Uterus (tissue), 4 donors: ENCODE data around the gene LHPP. TPM values are rescaled to one million over a fixed set of nuclear protein-coding genes. Genes with fewer than 3 reads are reported as not detected.
A peak's percentile ranks its signal among the peaks of the same experiment; 100 is the strongest.

Source experiments
- DNase-seq, 2 donors: peaks; one replicate each; pipeline ENCODE4 v3.0.0-alpha.2; 2019 to 2020
- H3K27ac ChIP-seq, 2 donors: fragments of 200-600 bp; sonication (generic); 1 replicate in 1 of 2; 2 replicates in 1 of 2; pipeline ENCODE4 v1.5.1; 2016 to 2018
- H3K27me3 ChIP-seq, 2 donors: fragments of 200-600 bp; sonication (generic); one replicate each; pipeline ENCODE4 v1.5.1; 2018 to 2019; ENCODE audit warnings: control low read depth in 1 of 2
- H3K36me3 ChIP-seq, 2 donors: fragments of 200-600 bp; sonication (generic); one replicate each; pipeline ENCODE4 v1.5.1; 2019; ENCODE audit warnings: control low read depth in 1 of 2
- H3K4me1 ChIP-seq, 2 donors: fragments of 200-600 bp; sonication (generic); one replicate each; pipeline ENCODE4 v1.5.1; 2018 to 2019; ENCODE audit warnings: control low read depth in 1 of 2
- H3K4me3 ChIP-seq, 2 donors: fragments of 200-600 bp; sonication (generic); 1 replicate in 1 of 2; 2 replicates in 1 of 2; pipeline ENCODE4 v1.5.1; 2018 to 2019; ENCODE audit warnings: mild to moderate bottlenecking in 1 of 2
- H3K9me3 ChIP-seq, 2 donors: fragments of 200-600 bp; sonication (generic); one replicate each; pipeline ENCODE4 v1.5.1; 2019; ENCODE audit warnings: control low read depth in 1 of 2
- POLR2A ChIP-seq, 2 donors: fragments of 450-650 bp; IDR thresholded peaks; one replicate each; pipeline ENCODE4 v1.6.1; 2016; ENCODE audit warnings: antibody characterized with exemption in 2 of 2, mild to moderate bottlenecking in 1 of 2, moderate library complexity in 1 of 2
- intact Hi-C: fragments of 100-400 bp; cut with DNase I; formaldehyde crosslinking; loops from one replicate; pipeline ENCODE4 v1.15.1; 2023; ENCODE audit warnings: low total_unique reads
- total RNA-seq, 4 donors: library from RNA; depleted of rRNA in 3 of 4; stranded (reverse); fragments of >200 nt in 3 of 4; gene quantifications; one replicate each; pipeline versions ENCODE4 v1.1.0 to v1.2.4, GENCODE V29; 2014 to 2023
- TF ChIP-seq, protein P1 (sequence below), 4 experiments: fragments of 200-600 bp in 2 of 4; fragments of 450-650 bp in 2 of 4; sonication (generic) in 2 of 4; IDR thresholded peaks; one replicate each; pipeline ENCODE4 v1.5.1; 2016 to 2019; ENCODE audit warnings: antibody characterized with exemption in 4 of 4, mild to moderate bottlenecking in 2 of 4, moderate library complexity in 1 of 4
- donor health status: DM: yes; HTN: yes; CAD: no.

Gene LHPP
- total RNA-seq, 4 donors from 2014 or later: 0.51 to 23.2 (median 15.3) TPM; not detected in 1

DNA sequence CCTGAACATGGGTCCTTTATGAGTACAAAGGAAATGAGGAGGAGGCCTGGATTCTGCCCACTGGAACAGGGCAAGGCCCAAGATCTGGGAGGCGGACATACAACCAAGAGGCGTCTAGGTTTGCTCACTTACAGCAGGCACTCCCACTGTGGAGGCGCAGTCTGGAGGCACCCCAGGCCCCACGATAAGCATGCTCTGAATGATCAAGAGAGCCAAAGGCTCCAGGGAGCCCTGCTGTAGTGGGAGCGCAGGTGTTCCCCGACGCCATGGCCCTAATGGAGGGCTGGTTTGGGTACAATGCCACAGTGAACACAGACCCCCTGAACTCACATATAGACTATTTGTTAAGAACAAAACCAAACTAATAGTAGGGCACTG lies 194.5 kb downstream of the LHPP start:
- no peaks in the 10 kb centered on the region for H3K4me1 ChIP-seq

DNA sequence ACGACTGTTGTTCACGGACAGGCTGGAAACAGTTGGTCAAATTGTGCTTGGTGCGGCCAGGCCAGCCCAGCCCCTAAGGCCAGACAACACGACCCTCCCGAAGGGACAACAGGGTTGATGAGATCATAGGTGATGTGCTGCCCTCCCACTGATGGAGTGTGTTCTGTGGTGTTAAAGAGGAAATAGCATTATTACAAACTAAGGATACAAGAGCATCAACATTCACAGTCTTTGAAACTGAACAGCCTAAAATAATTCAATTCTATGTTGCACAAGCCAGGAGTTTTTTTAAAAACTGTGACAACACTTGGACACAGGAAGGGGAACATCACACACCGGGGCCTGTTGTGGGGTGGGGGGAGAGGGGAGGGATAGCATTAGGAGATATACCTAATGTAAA lies 194.9 kb downstream of the LHPP start:
- no peaks in the 10 kb centered on the region for H3K36me3 ChIP-seq
- no peaks in the 10 kb centered on the region for H3K27me3 ChIP-seq
- no peak overlapping the region for H3K27ac ChIP-seq
- no peak for DNase-seq
- H3K4me1 ChIP-seq: no peaks in the 10 kb centered on the region
- TF ChIP-seq, protein P1, sequence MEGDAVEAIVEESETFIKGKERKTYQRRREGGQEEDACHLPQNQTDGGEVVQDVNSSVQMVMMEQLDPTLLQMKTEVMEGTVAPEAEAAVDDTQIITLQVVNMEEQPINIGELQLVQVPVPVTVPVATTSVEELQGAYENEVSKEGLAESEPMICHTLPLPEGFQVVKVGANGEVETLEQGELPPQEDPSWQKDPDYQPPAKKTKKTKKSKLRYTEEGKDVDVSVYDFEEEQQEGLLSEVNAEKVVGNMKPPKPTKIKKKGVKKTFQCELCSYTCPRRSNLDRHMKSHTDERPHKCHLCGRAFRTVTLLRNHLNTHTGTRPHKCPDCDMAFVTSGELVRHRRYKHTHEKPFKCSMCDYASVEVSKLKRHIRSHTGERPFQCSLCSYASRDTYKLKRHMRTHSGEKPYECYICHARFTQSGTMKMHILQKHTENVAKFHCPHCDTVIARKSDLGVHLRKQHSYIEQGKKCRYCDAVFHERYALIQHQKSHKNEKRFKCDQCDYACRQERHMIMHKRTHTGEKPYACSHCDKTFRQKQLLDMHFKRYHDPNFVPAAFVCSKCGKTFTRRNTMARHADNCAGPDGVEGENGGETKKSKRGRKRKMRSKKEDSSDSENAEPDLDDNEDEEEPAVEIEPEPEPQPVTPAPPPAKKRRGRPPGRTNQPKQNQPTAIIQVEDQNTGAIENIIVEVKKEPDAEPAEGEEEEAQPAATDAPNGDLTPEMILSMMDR (IDR thresholded peaks at IDR 0.05): no peak
- no peak for TF ChIP-seq POLR2A (IDR thresholded peaks at IDR 0.05)
- H3K4me3 ChIP-seq: no peak overlapping the region
- intact Hi-C loops: no loop called here
- no peaks in the 10 kb centered on the region for H3K9me3 ChIP-seq

More for the DNA sequence above, 194.5 kb downstream of the LHPP start:
- no peaks in the 10 kb centered on the region for H3K9me3 ChIP-seq
- no peaks in the 10 kb centered on the region for H3K36me3 ChIP-seq
- no peak overlapping the region for H3K27ac ChIP-seq
- intact Hi-C loops: no loop called here
- no peak for TF ChIP-seq POLR2A (IDR thresholded peaks at IDR 0.05)
- TF ChIP-seq, protein P1 (IDR thresholded peaks at IDR 0.05): no peak
- H3K27me3 ChIP-seq: no peaks in the 10 kb centered on the region
- no peak for DNase-seq
- no peak overlapping the region for H3K4me3 ChIP-seq

DNA sequence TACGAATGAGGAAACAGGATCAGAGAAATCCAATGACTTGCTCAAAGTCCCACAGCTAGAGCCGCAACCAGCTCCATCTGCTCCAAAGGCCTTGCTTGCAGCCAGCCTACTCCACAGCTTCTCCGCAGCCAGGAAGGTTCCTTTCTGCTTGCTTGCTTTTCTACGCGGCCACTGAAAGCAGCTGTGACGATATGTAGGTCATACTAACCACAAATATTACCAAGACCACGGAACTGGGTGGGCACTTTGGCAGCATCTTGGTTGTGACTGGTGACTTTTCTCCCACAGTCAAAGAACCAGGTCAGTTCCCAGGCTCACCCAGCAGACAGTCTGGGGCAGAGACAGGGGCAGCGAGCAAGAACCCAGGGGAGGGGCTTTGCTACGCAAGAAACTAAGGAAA lies 196.2 kb downstream of the LHPP start:
- Histone ChIP-seq H3K27me3 (no peaks in the 10 kb centered on the region), H3K4me3 (no peak overlapping the region), H3K27ac (peak overlapping the region; percentile 14 to 58), H3K36me3 (no peaks in the 10 kb centered on the region), H3K4me1 (no peaks in the 10 kb centered on the region), H3K9me3 (no peaks in the 10 kb centered on the region)
- intact Hi-C loops: no loop called here
- DNase-seq: no peak
- no peak for TF ChIP-seq POLR2A (IDR thresholded peaks at IDR 0.05)
- TF ChIP-seq, protein P1 (IDR thresholded peaks at IDR 0.05): no peak

DNA sequence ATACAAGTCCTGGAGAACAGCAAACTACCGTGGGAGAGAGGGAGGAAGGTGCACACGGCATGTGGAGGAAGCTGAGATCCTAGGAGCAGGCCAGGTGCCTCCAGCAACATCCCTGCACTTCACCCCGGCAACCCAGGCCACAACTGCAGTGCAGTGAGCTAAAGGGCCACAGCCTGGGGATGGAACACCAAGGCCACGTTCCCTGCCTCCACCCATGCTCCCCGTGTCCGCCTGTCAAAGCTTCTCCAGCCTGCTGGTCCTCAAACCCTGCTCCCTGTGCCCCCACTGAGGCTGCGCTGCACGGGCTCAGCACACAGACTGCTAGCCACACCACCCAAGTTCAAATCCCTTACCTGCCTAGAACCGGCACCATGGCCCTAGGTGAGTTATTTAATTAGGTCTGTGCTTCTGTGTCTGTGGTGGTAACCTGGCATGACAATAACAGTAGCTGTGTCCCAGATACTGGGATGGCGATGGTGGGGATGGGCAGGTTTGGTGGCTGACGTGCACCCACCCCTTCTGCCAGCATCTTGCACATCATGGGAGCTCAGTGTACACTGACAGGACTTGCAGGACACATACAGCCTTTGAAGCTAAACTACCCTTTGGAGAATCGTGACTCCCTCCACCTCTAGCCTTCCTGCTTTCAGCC lies 197.1 kb downstream of the LHPP start:
- H3K4me1 ChIP-seq: peaks cover 0 to under 1% of the 10 kb centered on the region in 2 donors
- no peaks in the 10 kb centered on the region for H3K27me3 ChIP-seq
- TF ChIP-seq, protein P1 (IDR thresholded peaks at IDR 0.05): no peak
- TF ChIP-seq POLR2A (IDR thresholded peaks at IDR 0.05): no peak
- H3K4me3 ChIP-seq: no peak overlapping the region
- H3K27ac ChIP-seq: peak overlapping the region in 1 of 2 donors; percentile 58
- no peaks in the 10 kb centered on the region for H3K9me3 ChIP-seq
- DNase-seq: no peak
- no peaks in the 10 kb centered on the region for H3K36me3 ChIP-seq
- intact Hi-C loops: no loop called here

DNA sequence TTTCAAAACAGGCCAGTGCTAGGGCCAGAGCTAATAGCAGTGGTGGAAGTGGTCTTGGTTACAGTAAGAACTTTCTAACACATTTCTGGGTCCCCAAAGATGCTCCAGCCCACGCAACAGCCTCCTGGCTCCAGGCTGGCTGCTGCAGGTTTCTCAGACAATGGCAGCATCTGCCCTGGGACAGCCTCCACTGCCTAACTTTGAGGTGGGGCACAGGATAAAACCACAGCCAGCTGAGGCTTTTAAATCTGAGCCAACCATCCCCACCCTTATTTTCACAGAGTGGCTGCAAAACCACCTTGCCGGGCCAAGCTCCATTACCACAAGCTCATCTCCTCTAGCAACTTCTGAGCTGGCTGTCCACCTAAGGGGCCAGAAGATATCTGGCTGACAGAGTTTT lies 197.8 kb downstream of the LHPP start:
- H3K27me3 ChIP-seq: no peaks in the 10 kb centered on the region
- no peak for DNase-seq
- H3K4me1 ChIP-seq: peaks cover 0 to 3% of the 10 kb centered on the region in 2 donors
- H3K4me3 ChIP-seq: no peak overlapping the region
- TF ChIP-seq, protein P1 (IDR thresholded peaks at IDR 0.05): no peak
- TF ChIP-seq POLR2A (IDR thresholded peaks at IDR 0.05): no peak
- no peaks in the 10 kb centered on the region for H3K36me3 ChIP-seq
- no peak overlapping the region for H3K27ac ChIP-seq
- H3K9me3 ChIP-seq: no peaks in the 10 kb centered on the region
- intact Hi-C loops: no loop called here
